SK-N-SH (cell line): ENCODE measurements around the gene GSG1.

ENCODE experiments used
- CTCF ChIP-seq: fragments of 200-600 bp; sonication (generic); IDR thresholded peaks from 2 replicates; pipeline ENCODE4 v1.6.1; 2017; ENCODE audit warnings: antibody characterized with exemption, mild to moderate bottlenecking, moderate library complexity
- EP300 ChIP-seq, 2 experiments: IDR thresholded peaks; 2 replicates each; pipeline versions ENCODE4 v1.4.0 to v1.6.1; 2012; ENCODE audit warnings: borderline replicate concordance in 1 of 2, low read depth in 1 of 2, low read length in 1 of 2
- FOSL2 ChIP-seq: IDR thresholded peaks from 2 replicates; pipeline ENCODE4 v1.4.0; 2012; ENCODE audit warnings: low read depth, mild to moderate bottlenecking, moderate library complexity, borderline replicate concordance
- GABPA ChIP-seq: IDR thresholded peaks from 2 replicates; pipeline ENCODE4 v1.4.0; 2012; ENCODE audit warnings: low read depth, mild to moderate bottlenecking
- GATA2 ChIP-seq: sonication (generic); formaldehyde crosslinking; IDR thresholded peaks from 2 replicates; pipeline ENCODE4 v1.5.0; 2020; ENCODE audit warnings: mild to moderate bottlenecking, missing genetic modification reagents
- MAX ChIP-seq: IDR thresholded peaks from 2 replicates; pipeline ENCODE4 v1.4.0; 2012; ENCODE audit warnings: low read depth
- MXI1 ChIP-seq: IDR thresholded peaks from 2 replicates; pipeline ENCODE4 v1.6.1; 2012; ENCODE audit warnings: mild to moderate bottlenecking, low read depth, low read length, improper control_type of control experiment
- PBX3 ChIP-seq: IDR thresholded peaks from 2 replicates; pipeline ENCODE4; 2012
- POLR2AphosphoS5 ChIP-seq: IDR thresholded peaks from 2 replicates; pipeline ENCODE4 v1.6.1; 2012; ENCODE audit warnings: low read depth, low read length
- REST ChIP-seq: IDR thresholded peaks from 2 replicates; pipeline ENCODE4 v1.6.1; 2012; ENCODE audit warnings: mild to moderate bottlenecking, low read depth, low read length, moderate library complexity
- SIN3A ChIP-seq: IDR thresholded peaks from 2 replicates; pipeline ENCODE4 v1.6.1; 2012; ENCODE audit warnings: low read depth, mild to moderate bottlenecking, low read length, moderate library complexity, borderline replicate concordance
- SMC3 ChIP-seq: IDR thresholded peaks from 2 replicates; pipeline ENCODE4 v1.6.1; 2012; ENCODE audit warnings: low read depth, low read length, improper control_type of control experiment
- TAF1 ChIP-seq: IDR thresholded peaks from 2 replicates; pipeline ENCODE4 v1.6.1; 2012; ENCODE audit warnings: low read depth, mild to moderate bottlenecking, low read length, moderate library complexity, borderline replicate concordance
- TCF12 ChIP-seq: IDR thresholded peaks from 2 replicates; pipeline ENCODE4 v1.4.0; 2012

GRCh38 chr12:13039328-13039956 is 64.0 kb downstream of the GSG1 start:
- TF ChIP-seq FOSL2 (no peak), CTCF (no peak), SIN3A (no peak), EP300 (IDR thresholded peaks at IDR 0.05; ENCODE audit: borderline replicate concordance in 1 of 2, low read depth in 1 of 2, low read length in 1 of 2) (no peak), PBX3 (no peak), GABPA (no peak), GATA2 (CRISPR knock-in tag) (no peak), MAX (no peak), TCF12 (no peak), REST (no peak), MXI1 (no peak), TAF1 (no peak), POLR2AphosphoS5 (no peak), SMC3 (no peak)
